ENCODE results near the gene EXOC3L1.
A peak's percentile ranks its signal among the peaks of the same experiment; 100 is the strongest.

The EXOC3L1 gene

GRCh38 chr16:67190041-67190440 lies at the start of gene EXOC3L1:
Gene EXOC3L1, minus strand, starts transcription at chr16:67190136. Its CDS starts 460 bp downstream, at chr16:67189676.
- DNase-seq, result no peak

- DNase-seq, result peak; percentile 19
These were observed 49.0 kb upstream of the EXOC3L1 start for GRCh38 chr16:67238806-67239470.

- no peak for DNase-seq
These were observed 48.3 kb upstream of the EXOC3L1 start for GRCh38 chr16:67238278-67238575.

- DNase-seq, result no peak
These were observed 47.7 kb upstream of the EXOC3L1 start for GRCh38 chr16:67237396-67238277.

GRCh38 chr16:67236563-67237395 lies 46.8 kb upstream of the EXOC3L1 start:
- peak; percentile 55 for DNase-seq

GRCh38 chr16:67235816-67236562 lies 46.1 kb upstream of the EXOC3L1 start:
- DNase-seq, result peak; percentile 17

- no peak for DNase-seq
These were observed 44.3 kb upstream of the EXOC3L1 start for GRCh38 chr16:67234180-67234597.

- DNase-seq, result no peak
These were observed 43.7 kb upstream of the EXOC3L1 start for GRCh38 chr16:67233596-67233995.

GRCh38 chr16:67230809-67231660 lies 41.1 kb upstream of the EXOC3L1 start:
- DNase-seq, result no peak

- no peak for DNase-seq
These were observed 40.2 kb upstream of the EXOC3L1 start for GRCh38 chr16:67229906-67230808.

GRCh38 chr16:67228905-67229304 lies 39.0 kb upstream of the EXOC3L1 start:
- no peak for DNase-seq

GRCh38 chr16:67228034-67228785 lies 38.3 kb upstream of the EXOC3L1 start:
- DNase-seq, result no peak

GRCh38 chr16:67227567-67227921 lies 37.6 kb upstream of the EXOC3L1 start:
- no peak for DNase-seq

GRCh38 chr16:67226804-67227566 lies 37.0 kb upstream of the EXOC3L1 start, which contains the start of gene TMEM208:
Gene TMEM208, plus strand, starts transcription at chr16:67227130. Its CDS starts 89 bp downstream, at chr16:67227219.
- DNase-seq, result peak; percentile 99

GRCh38 chr16:67226295-67226803 lies 36.4 kb upstream of the EXOC3L1 start:
- no peak for DNase-seq

- DNase-seq, result no peak
These were observed 34.1 kb upstream of the EXOC3L1 start for GRCh38 chr16:67223992-67224391.

GRCh38 chr16:67216612-67217490 lies 26.9 kb upstream of the EXOC3L1 start:
- DNase-seq, result no peak

- DNase-seq, result no peak
These were observed 25.8 kb upstream of the EXOC3L1 start for GRCh38 chr16:67215706-67216105.
